Measurements from ENCODE around the gene HNRNPD.
"Not testable (repeated sequence)": the region's sequence is repeated elsewhere in the genome, so short reads cannot be mapped to it uniquely, and the experiment has no call there.

Gene HNRNPD

GRCh38 chr4:82371497-82371896, 2.3 kb downstream of the HNRNPD start:
- Histone ChIP-seq H3K27me3 (ENCODE audit: insufficient read depth, low read depth) (no peaks in the 10 kb centered on the region), H3K27ac (peak overlapping the region; percentile 98; the same call in 1 of the 2 replicates), H3K9ac (peak overlapping the region; percentile 99; the same call in 1 of the 2 replicates), H3K4me1 (ENCODE audit: low read depth, poor library complexity, severe bottlenecking) (peaks cover 60% of the 10 kb centered on the region), H3K4me2 (peak overlapping the region; percentile 97), H3K4me3 (IDR thresholded peaks at IDR 0.05; ENCODE audit: insufficient read depth, low read depth, low read length) (peak overlapping the region; percentile 90), H3K36me3 (ENCODE audit: insufficient read depth) (peaks cover 29% of the 10 kb centered on the region; the same call in 1 of the 2 replicates), H4K20me1 (ENCODE audit: insufficient read depth) (peaks cover 58% of the 10 kb centered on the region), H3K79me2 (ENCODE audit: insufficient read depth, low read depth) (peaks cover 96% of the 10 kb centered on the region), H2AFZ (ENCODE audit: low read depth) (no peak overlapping the region)
- no peak for TF ChIP-seq CTCF (conservative IDR thresholded peaks at IDR 0.05; ENCODE audit: low read depth, low read length)

- H3K27ac ChIP-seq, result no peak overlapping the region
- peaks cover 86% of the 10 kb centered on the region for H3K4me1 ChIP-seq (ENCODE audit: low read depth, poor library complexity, severe bottlenecking)
- peaks cover 96% of the 10 kb centered on the region for H4K20me1 ChIP-seq (ENCODE audit: insufficient read depth)
- H3K36me3 ChIP-seq (ENCODE audit: insufficient read depth), result peaks cover 26% of the 10 kb centered on the region; the same call in 1 of the 2 replicates
- no peak overlapping the region for H3K9ac ChIP-seq
- peaks cover 99% of the 10 kb centered on the region for H3K79me2 ChIP-seq (ENCODE audit: insufficient read depth, low read depth)
- H3K4me2 ChIP-seq, result peak overlapping the region; percentile 97; the same call in 1 of the 2 replicates
- H3K4me3 ChIP-seq (IDR thresholded peaks at IDR 0.05; ENCODE audit: insufficient read depth, low read depth, low read length), result no peak overlapping the region
- H3K27me3 ChIP-seq (ENCODE audit: insufficient read depth, low read depth), result no peaks in the 10 kb centered on the region
- no peak for TF ChIP-seq CTCF (conservative IDR thresholded peaks at IDR 0.05; ENCODE audit: low read depth, low read length)
- H2AFZ ChIP-seq (ENCODE audit: low read depth), result no peak overlapping the region
Observed at GRCh38 chr4:82367438-82368097, 6.2 kb downstream of the HNRNPD start.

- H3K27ac ChIP-seq; H3K9ac ChIP-seq; H3K4me3 ChIP-seq (IDR thresholded peaks at IDR 0.05; ENCODE audit: insufficient read depth, low read depth, low read length); H3K4me2 ChIP-seq; H2AFZ ChIP-seq (ENCODE audit: low read depth); H3K27me3 ChIP-seq (ENCODE audit: insufficient read depth, low read depth): not testable (repeated sequence)
- H4K20me1 ChIP-seq (ENCODE audit: insufficient read depth), result peaks cover 99% of the 10 kb centered on the region
- H3K79me2 ChIP-seq (ENCODE audit: insufficient read depth, low read depth), result peaks cover 99% of the 10 kb centered on the region
- H3K36me3 ChIP-seq (ENCODE audit: insufficient read depth), result peaks cover 26% of the 10 kb centered on the region; the same call in 1 of the 2 replicates
- H3K4me1 ChIP-seq (ENCODE audit: low read depth, poor library complexity, severe bottlenecking), result peaks cover 95% of the 10 kb centered on the region
Observed at GRCh38 chr4:82366431-82366830, 7.4 kb downstream of the HNRNPD start.

GRCh38 chr4:82363896-82364487, 9.8 kb downstream of the HNRNPD start:
- no peak overlapping the region for H2AFZ ChIP-seq (ENCODE audit: low read depth)
- H3K4me2 ChIP-seq, result no peak overlapping the region
- H3K27ac ChIP-seq, result no peak overlapping the region; the same call in 1 of the 2 replicates
- peaks cover 99% of the 10 kb centered on the region for H3K79me2 ChIP-seq (ENCODE audit: insufficient read depth, low read depth)
- H3K27me3 ChIP-seq (ENCODE audit: insufficient read depth, low read depth), result no peaks in the 10 kb centered on the region
- H4K20me1 ChIP-seq (ENCODE audit: insufficient read depth), result peaks cover 99% of the 10 kb centered on the region
- TF ChIP-seq CTCF (conservative IDR thresholded peaks at IDR 0.05; ENCODE audit: low read depth, low read length), result no peak
- H3K4me1 ChIP-seq (ENCODE audit: low read depth, poor library complexity, severe bottlenecking), result peaks cover 94% of the 10 kb centered on the region
- H3K36me3 ChIP-seq (ENCODE audit: insufficient read depth), result peaks cover 17% of the 10 kb centered on the region; the same call in 1 of the 2 replicates
- no peak overlapping the region for H3K9ac ChIP-seq
- no peak overlapping the region for H3K4me3 ChIP-seq (IDR thresholded peaks at IDR 0.05; ENCODE audit: insufficient read depth, low read depth, low read length)

GRCh38 chr4:82362565-82362964, 11.2 kb downstream of the HNRNPD start:
- Histone ChIP-seq H3K9ac (no peak overlapping the region), H4K20me1 (ENCODE audit: insufficient read depth) (peaks cover 99% of the 10 kb centered on the region), H3K4me3 (IDR thresholded peaks at IDR 0.05; ENCODE audit: insufficient read depth, low read depth, low read length) (no peak overlapping the region), H3K79me2 (ENCODE audit: insufficient read depth, low read depth) (peaks cover 99% of the 10 kb centered on the region), H3K36me3 (ENCODE audit: insufficient read depth) (peaks cover 13% of the 10 kb centered on the region; the same call in 1 of the 2 replicates), H3K27ac (no peak overlapping the region), H3K4me2 (no peak overlapping the region), H3K27me3 (ENCODE audit: insufficient read depth, low read depth) (no peaks in the 10 kb centered on the region), H3K4me1 (ENCODE audit: low read depth, poor library complexity, severe bottlenecking) (peaks cover 92% of the 10 kb centered on the region), H2AFZ (ENCODE audit: low read depth) (no peak overlapping the region)
- TF ChIP-seq CTCF (conservative IDR thresholded peaks at IDR 0.05; ENCODE audit: low read depth, low read length), result no peak
